ENCODE results near the gene POLE2. TPM values are rescaled to one million over a fixed set of nuclear protein-coding genes. Genes with fewer than 3 reads are reported as not detected.
"Not testable (repeated sequence)": the region's sequence is repeated elsewhere in the genome, so short reads cannot be mapped to it uniquely, and the experiment has no call there.

The POLE2 gene
- 2.8 and 10.2 TPM in 2 replicates for total RNA-seq

GRCh38 chr14:49687942-49688700 lies at the start of gene POLE2:
TSS of gene POLE2 (minus strand) at chr14:49688214. CDS start at chr14:49688203, 11 bp downstream.
- H3K36me3 ChIP-seq (ENCODE audit: control insufficient read depth, insufficient read depth, low read length), result no peaks in the 10 kb centered on the region
- TF ChIP-seq CTCF (IDR thresholded peaks at IDR 0.05; ENCODE audit: insufficient read depth, low read length, poor library complexity, severe bottlenecking), result no peak
- no peak for DNase-seq (ENCODE audit: low read depth)
- peak within 1 kb of the TSS; percentile 76 for H3K4me3 ChIP-seq (ENCODE audit: low read depth, low read length)
- no peaks in the 10 kb centered on the region for H3K27me3 ChIP-seq (ENCODE audit: control insufficient read depth, insufficient read depth, low read length)

- H3K36me3 ChIP-seq (ENCODE audit: control insufficient read depth, insufficient read depth, low read length); H3K27me3 ChIP-seq (ENCODE audit: control insufficient read depth, insufficient read depth, low read length); DNase-seq (ENCODE audit: low read depth); H3K4me3 ChIP-seq (ENCODE audit: low read depth, low read length): not testable (repeated sequence)
These were observed 47.7 kb upstream of the POLE2 start for GRCh38 chr14:49735669-49736068.

- H3K4me3 ChIP-seq (ENCODE audit: low read depth, low read length), result no peak overlapping the region
- H3K36me3 ChIP-seq (ENCODE audit: control insufficient read depth, insufficient read depth, low read length), result no peaks in the 10 kb centered on the region
- H3K27me3 ChIP-seq (ENCODE audit: control insufficient read depth, insufficient read depth, low read length), result no peaks in the 10 kb centered on the region
- no peak for TF ChIP-seq CTCF (IDR thresholded peaks at IDR 0.05; ENCODE audit: insufficient read depth, low read length, poor library complexity, severe bottlenecking)
- DNase-seq (ENCODE audit: low read depth), result no peak
These were observed 45.8 kb upstream of the POLE2 start for GRCh38 chr14:49733836-49734235.

GRCh38 chr14:49732896-49733295 lies 44.9 kb upstream of the POLE2 start:
- TF ChIP-seq CTCF (IDR thresholded peaks at IDR 0.05; ENCODE audit: insufficient read depth, low read length, poor library complexity, severe bottlenecking), result no peak
- no peak for DNase-seq (ENCODE audit: low read depth)
- H3K27me3 ChIP-seq (ENCODE audit: control insufficient read depth, insufficient read depth, low read length), result no peaks in the 10 kb centered on the region
- H3K36me3 ChIP-seq (ENCODE audit: control insufficient read depth, insufficient read depth, low read length), result no peaks in the 10 kb centered on the region
- no peak overlapping the region for H3K4me3 ChIP-seq (ENCODE audit: low read depth, low read length)

- DNase-seq (ENCODE audit: low read depth), result no peak
- H3K27me3 ChIP-seq (ENCODE audit: control insufficient read depth, insufficient read depth, low read length), result no peaks in the 10 kb centered on the region
- no peak for TF ChIP-seq CTCF (IDR thresholded peaks at IDR 0.05; ENCODE audit: insufficient read depth, low read length, poor library complexity, severe bottlenecking)
- no peak overlapping the region for H3K4me3 ChIP-seq (ENCODE audit: low read depth, low read length)
- no peaks in the 10 kb centered on the region for H3K36me3 ChIP-seq (ENCODE audit: control insufficient read depth, insufficient read depth, low read length)
These were observed 39.2 kb upstream of the POLE2 start for GRCh38 chr14:49727171-49727570.

GRCh38 chr14:49721733-49722435 lies 33.9 kb upstream of the POLE2 start:
- not testable (repeated sequence) for H3K27me3 ChIP-seq (ENCODE audit: control insufficient read depth, insufficient read depth, low read length); H3K36me3 ChIP-seq (ENCODE audit: control insufficient read depth, insufficient read depth, low read length); H3K4me3 ChIP-seq (ENCODE audit: low read depth, low read length); DNase-seq (ENCODE audit: low read depth)

Data from kidney epithelial cell (primary cell).